T47D (cell line): Measurements from ENCODE around the gene CISTR.
"Not testable (repeated sequence)": the region's sequence is repeated elsewhere in the genome, so short reads cannot be mapped to it uniquely, and the experiment has no call there.

Experiments used
- DNase-seq, 2 experiments: peaks; one replicate each; pipeline versions ENCODE4 v3.0.0 to v3.0.0-alpha.2; 2011 to 2012; ENCODE audit warnings: low read depth in 1 of 2, low spot score in 1 of 2
- JUND ChIP-seq: IDR thresholded peaks from 2 replicates; pipeline ENCODE4 v1.6.1; 2012; ENCODE audit warnings: low read depth
- in situ Hi-C: cut with HindIII; loops from 2 replicates; pipeline ENCODE4 v1.10.0; 2016; ENCODE audit warnings: low sequenced_read_pairs, low pct_unique_long_range_greater_than_20kb

CISTR gene

DNA sequence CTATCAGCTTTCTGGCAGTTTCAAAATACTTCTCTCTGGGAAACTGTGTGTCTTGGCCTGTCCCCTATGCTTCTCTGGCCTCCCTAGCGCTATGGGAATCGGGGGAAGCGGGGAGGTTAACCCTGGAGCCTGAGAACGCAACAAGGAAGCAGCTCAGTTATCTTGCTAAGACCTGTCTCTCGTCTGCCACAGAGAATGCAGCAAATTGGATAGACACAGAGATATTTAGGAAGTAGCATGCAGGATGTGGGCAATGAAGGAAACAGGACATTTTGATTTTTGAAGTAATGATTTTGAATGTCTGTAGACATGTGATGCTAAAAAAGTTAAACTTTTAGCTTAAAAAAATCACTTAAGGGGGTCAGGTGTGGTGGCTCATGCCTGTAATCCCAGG is 18.0 kb downstream of the CISTR start:
- in situ Hi-C loops = no loop called here
- TF ChIP-seq JUND = no peak
- DNase-seq = no peak

- TF ChIP-seq JUND = no peak
- in situ Hi-C loops = no loop called here
- no peak for DNase-seq
Measured at GRCh38 chr12:53733051-53733806, 18.6 kb downstream of the CISTR start.

DNA sequence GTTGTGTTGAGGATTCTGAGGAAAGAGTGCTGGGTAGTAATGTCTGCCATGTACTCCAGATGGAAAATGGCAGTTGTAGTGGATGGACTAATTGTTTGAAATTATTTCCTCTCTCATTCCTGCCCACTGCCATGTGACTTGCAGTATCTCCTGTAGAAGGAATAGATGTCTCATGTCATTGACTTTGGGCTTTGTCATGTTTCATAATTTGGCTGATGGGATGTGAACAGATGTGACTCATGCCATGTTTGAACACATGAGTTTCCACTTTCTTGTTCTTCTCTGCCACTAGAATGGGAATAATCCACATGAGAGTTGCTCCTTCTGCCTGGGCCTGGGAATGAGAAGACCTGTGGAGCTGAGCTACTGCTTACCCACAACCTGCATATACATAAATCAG is 22.1 kb downstream of the CISTR start:
- in situ Hi-C loops = no loop called here
- no peak for TF ChIP-seq JUND
- DNase-seq = no peak

GRCh38 chr12:53728206-53728605 is 23.6 kb downstream of the CISTR start:
- in situ Hi-C loops = no loop called here
- no peak for TF ChIP-seq JUND
- no peak for DNase-seq

DNA sequence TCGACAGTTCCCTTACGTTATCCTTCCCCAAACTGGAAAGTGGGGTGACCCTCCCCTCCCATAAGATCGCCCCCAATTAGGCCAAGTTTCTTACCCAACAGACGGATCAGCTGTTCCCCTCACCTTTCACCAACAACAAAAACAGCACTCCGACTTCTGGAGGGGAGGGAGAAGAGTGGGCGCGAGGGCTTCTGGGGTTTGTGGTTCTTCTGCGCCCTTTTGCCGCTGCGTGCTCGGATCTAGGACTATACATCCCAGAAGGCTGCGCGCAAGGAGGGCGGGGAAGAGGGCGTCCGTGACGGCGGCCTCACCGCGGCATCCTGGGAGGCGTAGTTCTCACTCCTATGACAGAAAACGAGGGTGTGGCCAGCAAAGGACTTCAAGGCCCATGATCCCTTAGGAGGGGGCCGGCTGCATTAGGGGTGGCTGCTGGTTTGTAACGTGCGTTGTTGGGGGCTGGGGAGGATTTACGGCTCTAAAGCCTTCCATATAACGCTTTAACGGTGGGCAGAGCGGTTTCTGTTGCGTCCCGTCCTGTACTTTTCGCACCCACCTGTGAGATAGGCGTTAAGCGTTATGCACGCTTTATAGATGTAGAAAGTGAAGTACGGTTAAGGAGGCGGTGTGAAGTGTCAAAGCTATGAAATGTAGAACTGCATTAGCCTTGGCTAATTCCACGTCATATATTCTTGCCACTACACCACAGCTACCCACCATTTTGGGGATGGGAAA is 24.3 kb downstream of the CISTR start, which contains the start of gene CALCOCO1:
Gene CALCOCO1 (minus strand): TSS at position 143 of the 732 bp plus-strand sequence. CDS start 2,210 bp downstream, outside the sequence.
- DNase-seq = peak; percentile 97 to 99
- in situ Hi-C loops = no loop called here
- TF ChIP-seq JUND = no peak

DNA sequence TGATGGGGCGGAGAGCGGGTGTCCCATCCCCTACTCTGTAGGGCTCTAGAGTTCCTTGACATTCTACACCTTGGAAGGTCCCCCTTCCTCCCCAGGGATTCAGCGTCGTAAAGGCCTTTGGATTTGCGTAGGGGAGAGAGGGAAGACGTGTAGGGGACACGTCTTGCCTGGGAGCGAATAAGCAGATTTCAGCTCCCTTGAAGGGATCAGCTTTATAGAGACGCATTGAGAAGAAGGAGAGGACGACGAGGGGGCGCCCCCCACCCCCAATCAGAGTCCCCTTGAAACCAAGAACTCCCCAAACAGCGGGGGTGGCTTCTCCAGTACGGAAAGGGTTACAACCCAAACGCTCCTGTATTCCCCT is 24.9 kb downstream of the CISTR start:
- in situ Hi-C loops = no loop called here
- peak in 1 of 2 experiments; percentile 19 for DNase-seq
- TF ChIP-seq JUND = no peak

GRCh38 chr12:53726341-53726740 is 25.4 kb downstream of the CISTR start:
- no peak for TF ChIP-seq JUND
- in situ Hi-C loops = no loop called here
- DNase-seq = no peak

- no peak for TF ChIP-seq JUND
- in situ Hi-C loops = no loop called here
- DNase-seq = no peak
Measured at GRCh38 chr12:53725824-53726223, 26.0 kb downstream of the CISTR start.

- TF ChIP-seq JUND = no peak
- no peak for DNase-seq
- in situ Hi-C loops = no loop called here
Measured at GRCh38 chr12:53722450-53723041, 29.2 kb downstream of the CISTR start.

- in situ Hi-C loops = no loop called here
- no peak for TF ChIP-seq JUND
- no peak for DNase-seq
Measured at GRCh38 chr12:53720946-53721345, 30.8 kb downstream of the CISTR start.

DNA sequence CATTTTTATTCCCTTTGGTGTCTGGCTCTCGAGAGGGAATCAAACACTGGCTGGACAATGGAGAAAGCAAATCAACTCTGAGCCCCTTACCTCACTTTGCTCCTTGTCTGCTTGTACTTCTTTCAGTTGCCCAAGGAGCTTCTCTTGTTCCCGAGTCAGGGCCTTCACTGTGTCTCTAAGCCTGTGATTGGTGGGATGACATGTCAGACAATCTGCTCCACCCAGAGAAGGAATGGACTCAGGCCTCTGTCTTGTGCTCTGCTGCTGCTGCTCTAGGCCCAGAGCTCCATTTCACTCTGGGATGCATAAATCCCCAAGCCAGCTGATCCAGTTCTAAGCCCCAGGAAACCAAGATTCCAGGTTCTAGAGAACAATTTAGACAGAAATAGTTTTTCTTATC is 32.1 kb downstream of the CISTR start:
- in situ Hi-C loops = no loop called here
- DNase-seq = peak in 1 of 2 experiments; percentile 60
- no peak for TF ChIP-seq JUND

DNA sequence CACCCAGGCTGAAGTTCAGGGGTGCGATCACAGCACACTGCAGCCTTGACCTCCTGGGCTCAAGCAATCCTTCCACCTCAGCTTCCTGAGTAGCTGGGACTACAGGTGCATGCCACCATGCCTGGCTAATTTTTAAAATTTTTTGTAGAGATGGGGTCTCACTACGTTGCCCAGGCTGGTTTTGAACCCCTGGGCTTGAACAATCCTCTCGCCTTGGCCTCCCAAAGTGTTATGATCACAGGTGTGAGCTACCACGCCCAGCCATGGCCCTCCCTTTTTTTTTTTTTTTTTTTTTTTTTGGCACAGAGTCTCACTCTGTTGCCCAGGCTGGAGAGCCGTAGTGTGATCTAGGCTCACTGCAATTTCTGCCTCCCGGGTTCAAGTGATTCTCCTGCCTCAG is 33.2 kb downstream of the CISTR start:
- DNase-seq, in situ Hi-C loops: not testable (repeated sequence)

DNA sequence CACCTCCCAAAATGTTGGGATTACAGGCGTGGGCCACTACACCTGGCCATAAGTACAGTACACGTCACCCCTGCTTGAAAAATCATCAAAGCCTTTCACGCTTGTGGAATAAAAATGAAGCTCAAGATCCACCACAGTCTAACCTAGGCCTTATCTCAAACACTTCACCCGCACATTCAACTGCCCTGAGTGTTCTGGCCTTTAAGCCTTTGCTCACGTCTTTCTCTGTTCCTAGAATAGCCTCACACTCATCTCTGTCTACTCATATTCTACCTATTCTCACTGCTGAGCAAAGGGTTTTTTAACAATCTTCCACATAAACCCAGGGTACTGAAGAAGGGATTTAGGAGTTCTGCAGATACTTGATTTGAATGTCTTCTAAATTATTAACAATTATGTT is 34.5 kb downstream of the CISTR start:
- DNase-seq = no peak
- TF ChIP-seq JUND = no peak
- in situ Hi-C loops = no loop called here

GRCh38 chr12:53714004-53714403 is 37.8 kb downstream of the CISTR start:
- no peak for TF ChIP-seq JUND
- DNase-seq = no peak
- in situ Hi-C loops = no loop called here
